Keratinocyte (primary cell): ENCODE measurements around the gene PICALM.

Experiments used
- EZH2 ChIP-seq: IDR thresholded peaks from one replicate; pipeline ENCODE4 v1.6.1; 2012; ENCODE audit warnings: inconsistent platforms, mild to moderate bottlenecking, low read length, moderate library complexity
- TF ChIP-seq, protein P1 (sequence below), 3 experiments: IDR thresholded peaks in 1 of 3; conservative IDR thresholded peaks in 1 of 3; optimal IDR thresholded peaks in 1 of 3; 2 replicates in 2 of 3; 3 replicates in 1 of 3; pipeline versions ENCODE3 to v1.5.1; 2011; ENCODE audit warnings: low read length in 3 of 3, mild to moderate bottlenecking in 3 of 3, moderate library complexity in 2 of 3, control low read depth in 1 of 3, inconsistent platforms in 1 of 3; ENCODE audit not compliant: insufficient read depth in 2 of 3; ENCODE audit errors: extremely low read depth in 1 of 3

DNA sequence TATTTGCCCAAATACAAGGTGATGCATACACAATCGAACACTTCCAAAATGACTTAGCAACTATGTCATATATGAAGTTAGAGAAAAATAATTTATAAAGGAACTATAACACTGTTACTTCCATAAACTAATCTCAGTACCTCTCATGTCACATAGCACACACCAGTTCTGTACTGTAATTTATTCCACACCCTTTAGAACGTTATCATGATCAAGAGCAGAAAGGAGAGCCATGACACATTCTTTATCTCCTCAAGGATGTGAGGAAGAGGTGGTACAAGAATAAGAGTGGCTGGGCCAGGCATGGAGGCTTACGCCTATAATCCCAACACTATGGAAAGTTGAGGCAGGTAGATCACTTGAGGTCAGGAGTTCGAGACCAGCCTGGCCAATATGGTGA, 31.1 kb downstream of the PICALM start:
- TF ChIP-seq, protein P1, sequence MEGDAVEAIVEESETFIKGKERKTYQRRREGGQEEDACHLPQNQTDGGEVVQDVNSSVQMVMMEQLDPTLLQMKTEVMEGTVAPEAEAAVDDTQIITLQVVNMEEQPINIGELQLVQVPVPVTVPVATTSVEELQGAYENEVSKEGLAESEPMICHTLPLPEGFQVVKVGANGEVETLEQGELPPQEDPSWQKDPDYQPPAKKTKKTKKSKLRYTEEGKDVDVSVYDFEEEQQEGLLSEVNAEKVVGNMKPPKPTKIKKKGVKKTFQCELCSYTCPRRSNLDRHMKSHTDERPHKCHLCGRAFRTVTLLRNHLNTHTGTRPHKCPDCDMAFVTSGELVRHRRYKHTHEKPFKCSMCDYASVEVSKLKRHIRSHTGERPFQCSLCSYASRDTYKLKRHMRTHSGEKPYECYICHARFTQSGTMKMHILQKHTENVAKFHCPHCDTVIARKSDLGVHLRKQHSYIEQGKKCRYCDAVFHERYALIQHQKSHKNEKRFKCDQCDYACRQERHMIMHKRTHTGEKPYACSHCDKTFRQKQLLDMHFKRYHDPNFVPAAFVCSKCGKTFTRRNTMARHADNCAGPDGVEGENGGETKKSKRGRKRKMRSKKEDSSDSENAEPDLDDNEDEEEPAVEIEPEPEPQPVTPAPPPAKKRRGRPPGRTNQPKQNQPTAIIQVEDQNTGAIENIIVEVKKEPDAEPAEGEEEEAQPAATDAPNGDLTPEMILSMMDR (optimal IDR thresholded peaks at IDR 0.05 in 1 of 3, IDR thresholded peaks at IDR 0.05 in 1 of 3, conservative IDR thresholded peaks at IDR 0.05 in 1 of 3; ENCODE audit: extremely low read depth in 1 of 3, insufficient read depth in 2 of 3, low read length in 3 of 3) = no peak
- no peak for TF ChIP-seq EZH2
